ENCODE data around the gene KRT72. TPM values are rescaled to one million over a fixed set of nuclear protein-coding genes. Genes with fewer than 3 reads are reported as not detected.

Gene KRT72
- total and polyA plus RNA-seq, 2 donors (not counting 3 experiments of a cell fraction or from before 2014, with no cell fraction given), result not detected

DNA sequence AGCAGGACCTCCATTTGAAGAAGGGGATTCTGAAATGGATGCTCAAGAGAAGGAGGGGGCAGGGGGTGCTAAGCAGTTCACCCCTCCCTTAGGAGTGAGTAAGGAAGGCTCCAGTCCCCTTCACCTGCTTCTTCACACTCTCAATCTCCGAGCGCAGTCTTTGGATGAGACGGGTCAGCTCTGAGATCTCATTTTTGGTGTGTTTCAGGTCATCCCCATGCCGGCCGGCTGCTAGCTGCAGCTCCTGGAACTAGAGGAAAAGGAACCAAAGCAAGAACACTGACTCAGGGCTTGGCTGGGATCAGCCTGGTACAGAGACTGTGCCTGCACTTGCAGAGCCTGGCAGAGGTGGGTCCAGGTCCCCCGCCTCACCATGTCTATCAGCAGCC lies 9.8 kb upstream of the KRT72 start:
- FAIRE-seq (no peak), DNase-seq (ENCODE audit: low read depth, low spot score) (no peak)
- H3K79me2 ChIP-seq (ENCODE audit: control insufficient read depth, insufficient read depth, low read length), result no peaks in the 10 kb centered on the region
- POLR2A ChIA-PET, result no interaction called here
- H3K27ac ChIP-seq (ENCODE audit: insufficient read depth, low read depth, low read length), result no peak overlapping the region
- H3K4me3 ChIP-seq (replicated peaks in 1 of 3; ENCODE audit: insufficient read depth in 1 of 3, low read depth in 1 of 3, low read length in 3 of 3), result no peak overlapping the region
- no peak overlapping the region for H3K4me2 ChIP-seq (ENCODE audit: insufficient read depth, low read length)
- intact Hi-C loops (cut with micrococcal nuclease), result no loop called here
- dilution Hi-C loops (cut with MboI; ENCODE audit: extremely low pct_ligation_motif_present, low sequenced_read_pairs), result no loop called here
- H3K27me3 ChIP-seq (ENCODE audit: control insufficient read depth in 2 of 2, insufficient read depth in 2 of 2, low read length in 2 of 2), result peaks cover 0 to 3% of the 10 kb centered on the region in 2 experiments
- BruUV-seq (replicated peaks), result no TSS peak
- H2AFZ ChIP-seq (ENCODE audit: low read depth, low read length), result no peak overlapping the region
- H3K9me3 ChIP-seq (replicated peaks; ENCODE audit: control insufficient read depth, insufficient read depth, low read length), result no peaks in the 10 kb centered on the region
- no peaks in the 10 kb centered on the region for H3K36me3 ChIP-seq (ENCODE audit: control insufficient read depth in 2 of 2, extremely low read depth in 1 of 2, insufficient read depth in 2 of 2, low read length in 2 of 2)
- no peaks in the 10 kb centered on the region for H3K4me1 ChIP-seq (ENCODE audit: control insufficient read depth, extremely low read depth, insufficient read depth, low read length)
- CTCF ChIA-PET, result interaction anchor here (1.1 to 1.6 kb wide), 3 partner anchors 36 to 260 kb away, joined by 3 to 4 read pairs (median 4); no protein-coding TSS in a partner anchor
- H3K9ac ChIP-seq (replicated peaks; ENCODE audit: extremely low read depth, insufficient read depth, low read length), result no peak overlapping the region
- no peaks in the 10 kb centered on the region for H4K20me1 ChIP-seq (replicated peaks; ENCODE audit: control insufficient read depth, extremely low read depth, insufficient read depth, low read length)
- TF ChIP-seq MYC (IDR thresholded peaks at IDR 0.05; ENCODE audit: low read depth, low read length) (no peak), POLR2AphosphoS5 (IDR thresholded peaks at IDR 0.05; ENCODE audit: insufficient read depth, low read depth, low read length) (no peak), EZH2 (IDR thresholded peaks at IDR 0.05; ENCODE audit: borderline replicate concordance, low read depth, low read length, severe bottlenecking) (no peak), JUN (IDR thresholded peaks at IDR 0.05; ENCODE audit: borderline replicate concordance, insufficient read depth, insufficient read length, low read depth) (no peak)
- TF ChIP-seq, protein P1, sequence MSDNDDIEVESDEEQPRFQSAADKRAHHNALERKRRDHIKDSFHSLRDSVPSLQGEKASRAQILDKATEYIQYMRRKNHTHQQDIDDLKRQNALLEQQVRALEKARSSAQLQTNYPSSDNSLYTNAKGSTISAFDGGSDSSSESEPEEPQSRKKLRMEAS (IDR thresholded peaks at IDR 0.05; ENCODE audit: insufficient read depth, insufficient read length), result no peak
- TF ChIP-seq, protein P2, sequence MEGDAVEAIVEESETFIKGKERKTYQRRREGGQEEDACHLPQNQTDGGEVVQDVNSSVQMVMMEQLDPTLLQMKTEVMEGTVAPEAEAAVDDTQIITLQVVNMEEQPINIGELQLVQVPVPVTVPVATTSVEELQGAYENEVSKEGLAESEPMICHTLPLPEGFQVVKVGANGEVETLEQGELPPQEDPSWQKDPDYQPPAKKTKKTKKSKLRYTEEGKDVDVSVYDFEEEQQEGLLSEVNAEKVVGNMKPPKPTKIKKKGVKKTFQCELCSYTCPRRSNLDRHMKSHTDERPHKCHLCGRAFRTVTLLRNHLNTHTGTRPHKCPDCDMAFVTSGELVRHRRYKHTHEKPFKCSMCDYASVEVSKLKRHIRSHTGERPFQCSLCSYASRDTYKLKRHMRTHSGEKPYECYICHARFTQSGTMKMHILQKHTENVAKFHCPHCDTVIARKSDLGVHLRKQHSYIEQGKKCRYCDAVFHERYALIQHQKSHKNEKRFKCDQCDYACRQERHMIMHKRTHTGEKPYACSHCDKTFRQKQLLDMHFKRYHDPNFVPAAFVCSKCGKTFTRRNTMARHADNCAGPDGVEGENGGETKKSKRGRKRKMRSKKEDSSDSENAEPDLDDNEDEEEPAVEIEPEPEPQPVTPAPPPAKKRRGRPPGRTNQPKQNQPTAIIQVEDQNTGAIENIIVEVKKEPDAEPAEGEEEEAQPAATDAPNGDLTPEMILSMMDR (IDR thresholded peaks at IDR 0.05; ENCODE audit: extremely low read depth in 1 of 2, insufficient read depth in 1 of 2, low read depth in 1 of 2, low read length in 2 of 2), result no peak
- no peaks in the 10 kb centered on the region for H3K9me1 ChIP-seq (replicated peaks; ENCODE audit: control insufficient read depth, extremely low read depth, insufficient read depth, low read length)
